Stimulated activated CD8-positive, alpha-beta memory T cell treated with anti-CD3 and anti-CD28 coated beads, Interleukin-7, amount 100 ng/mL, for 48 hours (primary cell): ENCODE results near the gene PTPRN2.

Experiments used
- DNase-seq, 2 donors: peaks; one replicate each; pipeline ENCODE4 v3.0.0-alpha.2; 2020; ENCODE audit warnings: low read depth in 1 of 2; ENCODE audit errors: extremely low read depth in 1 of 2

The PTPRN2 gene

DNA sequence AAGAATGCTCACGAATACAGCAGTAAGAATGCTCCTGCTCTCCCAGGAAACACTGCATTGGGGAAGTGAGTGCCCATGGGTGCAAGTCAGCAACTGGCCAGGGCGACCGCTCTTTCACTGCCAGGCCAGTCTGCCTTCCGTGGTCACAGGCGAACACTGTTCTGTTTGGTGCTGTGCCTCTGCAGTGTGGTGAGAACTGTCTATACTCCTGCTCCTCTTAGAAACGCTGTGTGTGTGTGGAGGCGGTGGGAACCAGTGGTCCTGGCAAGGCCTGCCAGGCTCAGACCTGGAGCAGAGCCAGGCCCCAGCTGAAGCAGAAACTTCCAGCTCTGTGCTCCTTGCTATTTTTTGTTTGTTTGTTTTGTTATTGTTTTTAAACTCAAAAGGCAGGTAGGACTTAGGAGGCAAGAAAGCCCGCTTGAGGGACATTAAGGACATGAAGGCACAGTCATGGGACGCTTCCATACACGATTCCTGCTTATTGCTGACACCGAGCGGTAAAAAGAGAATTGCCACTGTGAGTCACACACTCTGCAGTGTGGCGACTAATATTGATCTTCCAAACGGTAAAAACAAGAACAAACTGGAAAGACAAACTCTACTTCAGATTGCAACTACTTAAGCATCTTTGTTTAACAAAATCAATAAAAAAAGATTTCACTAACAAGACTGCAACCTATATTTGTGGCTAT lies 820.0 kb downstream of the PTPRN2 start:
- DNase-seq, result no peak

DNA sequence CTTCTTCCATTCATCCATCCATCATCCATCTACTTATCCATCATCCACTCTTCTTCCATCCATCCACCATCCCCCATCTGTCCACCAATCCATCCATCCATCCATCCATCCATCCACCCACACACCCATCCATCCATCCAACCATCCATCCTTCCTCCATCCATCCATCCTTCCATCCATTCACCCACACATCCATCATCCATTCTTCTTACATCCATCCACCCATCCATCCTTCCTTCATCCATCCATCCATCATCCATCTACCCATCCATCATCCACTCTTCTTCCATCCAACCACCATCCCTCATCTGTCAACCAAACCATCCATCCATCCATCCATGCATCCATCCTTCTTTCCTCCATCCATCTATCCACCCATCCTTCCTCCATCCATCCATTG lies 821.5 kb downstream of the PTPRN2 start:
- no peak for DNase-seq

DNA sequence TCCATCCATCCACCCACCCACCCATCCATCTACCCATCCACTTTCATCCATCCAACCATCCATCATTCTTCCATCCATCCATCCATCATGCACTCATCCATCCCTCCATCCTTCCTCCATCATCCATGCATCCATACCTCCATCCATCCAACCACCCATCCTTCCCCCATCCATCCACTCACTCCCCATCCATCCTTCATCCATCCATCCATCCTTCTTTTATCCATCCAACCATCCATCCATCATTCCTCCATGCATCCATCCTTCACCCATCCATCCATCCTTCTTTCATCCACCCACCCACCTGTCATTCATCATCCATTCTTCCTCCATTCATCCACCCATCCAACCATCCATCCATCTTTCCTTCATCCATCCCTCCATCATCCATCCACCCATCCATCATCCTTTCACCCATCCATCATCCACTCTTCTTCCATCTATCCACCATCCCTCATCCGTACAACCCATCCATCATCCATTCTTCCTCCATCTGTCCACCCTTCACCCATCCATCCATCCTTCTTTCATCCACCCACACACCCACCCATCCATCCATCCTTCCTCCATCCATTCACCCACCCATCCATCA lies 822.6 kb downstream of the PTPRN2 start:
- DNase-seq, result no peak

DNA sequence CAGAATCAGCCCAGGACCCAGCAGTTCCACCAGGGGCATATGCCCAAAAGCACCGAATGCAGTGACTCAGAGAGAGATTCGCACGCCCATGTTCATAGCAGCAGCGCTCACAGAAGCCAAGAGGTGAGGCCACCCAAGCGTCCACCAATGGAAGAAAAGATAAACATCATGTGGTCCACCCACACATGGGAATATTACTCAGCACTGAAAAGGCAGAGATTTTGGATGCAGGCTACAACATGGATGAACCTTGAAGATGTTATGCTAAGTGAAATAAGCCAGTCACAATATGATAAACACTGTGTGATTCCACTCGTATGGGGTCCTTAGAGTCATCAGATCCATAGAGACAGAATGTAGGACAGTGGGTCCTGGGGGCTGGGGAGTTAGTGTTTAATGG lies 823.4 kb downstream of the PTPRN2 start:
- no peak for DNase-seq

DNA sequence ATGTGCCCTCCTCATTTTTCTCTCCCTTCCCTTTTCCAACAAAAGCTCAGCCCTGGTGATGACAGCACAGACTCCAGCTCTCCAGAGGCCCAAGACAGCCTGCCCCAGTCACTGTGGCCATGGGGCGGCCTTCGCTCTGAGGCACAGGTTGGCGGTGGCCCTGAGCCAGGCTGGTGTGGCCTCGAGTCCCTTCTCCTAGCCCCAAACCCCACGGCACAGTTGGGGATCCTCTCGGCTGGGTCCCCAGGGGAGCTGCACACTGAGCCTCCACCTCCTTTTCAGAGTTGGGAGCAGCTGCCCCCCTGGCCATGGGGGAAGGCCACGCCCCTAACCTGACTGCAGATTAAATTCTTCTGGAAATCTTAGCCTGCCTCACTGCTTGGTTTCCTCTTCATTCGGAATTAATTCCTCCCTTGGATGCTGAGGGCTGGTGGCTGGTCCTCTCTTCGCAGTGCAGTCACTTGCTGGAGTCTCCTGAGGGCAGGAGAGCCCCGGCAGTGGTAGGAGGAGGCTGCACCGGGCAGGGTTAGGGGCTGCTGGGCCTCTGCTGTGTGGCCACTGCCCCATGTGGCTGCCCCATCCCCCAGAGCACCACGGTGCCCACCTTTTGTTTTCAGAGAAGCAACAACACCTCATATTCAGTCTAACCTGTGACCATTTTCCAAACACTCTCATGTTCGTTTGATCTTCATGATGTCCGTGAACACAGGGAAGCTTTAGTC lies 824.2 kb downstream of the PTPRN2 start:
- DNase-seq, result no peak

DNA sequence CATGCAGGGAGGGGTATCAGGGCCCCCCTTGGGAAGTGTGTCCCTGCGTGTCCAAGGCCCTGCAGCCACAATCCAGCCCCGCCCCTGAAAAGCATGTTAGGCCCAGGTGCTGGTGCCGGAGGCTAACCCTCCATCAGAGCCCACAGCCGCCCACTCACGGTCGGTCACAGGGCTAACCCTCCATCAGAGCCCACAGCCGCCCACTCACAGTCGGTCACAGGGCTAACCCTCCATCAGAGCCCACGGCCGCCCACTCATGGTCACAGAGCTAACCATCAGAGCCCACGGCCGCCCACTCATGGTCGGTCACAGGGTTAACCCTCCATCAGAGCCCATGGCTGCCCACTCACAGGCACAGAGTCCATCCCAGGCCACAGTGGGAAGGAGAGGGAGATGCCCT lies 824.8 kb downstream of the PTPRN2 start:
- DNase-seq, result no peak

DNA sequence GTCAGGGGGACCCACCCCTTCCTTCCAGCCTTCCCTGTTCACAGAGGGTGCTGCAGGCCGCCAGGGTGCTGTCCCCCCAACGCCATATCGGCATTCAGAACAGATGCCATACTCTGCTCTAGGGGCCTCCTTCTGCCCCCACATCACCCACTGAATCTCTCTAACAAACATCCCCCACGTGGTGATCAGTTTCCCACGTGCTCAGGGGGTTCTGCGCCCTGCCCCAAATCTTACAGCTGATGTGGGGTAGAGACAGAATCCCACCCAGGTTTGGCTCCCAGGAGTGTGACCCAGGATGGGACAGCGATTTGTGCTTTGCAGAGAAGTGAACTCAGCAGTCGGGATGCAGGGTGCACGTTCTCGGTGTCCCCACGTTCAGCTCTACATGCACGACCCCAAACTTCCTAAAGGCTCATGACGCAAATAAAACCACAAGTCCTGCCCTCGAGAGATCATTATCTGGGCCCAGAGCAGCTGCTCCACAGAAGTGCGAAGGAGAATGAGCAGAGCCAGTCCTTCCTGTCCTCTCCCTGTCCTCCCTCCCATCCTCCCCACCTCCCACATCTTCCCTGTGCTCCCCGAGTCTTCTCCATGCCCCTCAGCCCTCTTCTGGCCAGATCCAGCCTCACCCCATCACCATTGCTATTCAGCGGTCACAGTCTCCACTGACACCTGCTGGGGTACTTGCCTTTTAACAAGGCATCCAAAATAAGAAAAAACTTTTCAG lies 827.5 kb downstream of the PTPRN2 start:
- DNase-seq, result no peak

DNA sequence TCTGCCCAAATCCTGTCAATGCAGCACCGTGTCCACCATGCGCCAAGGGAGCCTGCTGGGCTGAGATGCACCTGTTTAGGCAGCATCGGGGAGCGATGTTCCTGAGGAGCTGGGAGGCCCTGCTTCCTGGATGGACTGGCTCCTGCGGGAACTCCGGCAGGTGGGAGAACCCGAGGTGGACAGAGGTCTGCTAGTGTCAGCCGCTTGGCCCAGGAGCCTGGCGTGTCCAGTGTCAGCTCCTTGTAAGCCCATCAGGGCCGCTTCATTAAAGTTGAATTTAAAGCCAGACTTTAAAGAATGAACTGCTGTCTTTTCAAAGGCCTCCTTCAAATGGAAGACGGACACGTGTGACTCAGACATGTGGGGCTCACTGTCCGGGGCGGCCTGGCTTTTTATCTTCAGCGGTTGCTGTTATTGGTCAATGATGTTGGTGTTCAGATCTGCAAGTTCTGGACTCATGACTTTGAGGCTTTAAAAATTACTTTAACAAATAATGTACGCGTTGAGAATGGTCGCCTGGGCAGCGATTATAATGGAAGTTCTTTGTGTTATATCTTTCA lies 828.3 kb downstream of the PTPRN2 start:
- DNase-seq, result no peak

DNA sequence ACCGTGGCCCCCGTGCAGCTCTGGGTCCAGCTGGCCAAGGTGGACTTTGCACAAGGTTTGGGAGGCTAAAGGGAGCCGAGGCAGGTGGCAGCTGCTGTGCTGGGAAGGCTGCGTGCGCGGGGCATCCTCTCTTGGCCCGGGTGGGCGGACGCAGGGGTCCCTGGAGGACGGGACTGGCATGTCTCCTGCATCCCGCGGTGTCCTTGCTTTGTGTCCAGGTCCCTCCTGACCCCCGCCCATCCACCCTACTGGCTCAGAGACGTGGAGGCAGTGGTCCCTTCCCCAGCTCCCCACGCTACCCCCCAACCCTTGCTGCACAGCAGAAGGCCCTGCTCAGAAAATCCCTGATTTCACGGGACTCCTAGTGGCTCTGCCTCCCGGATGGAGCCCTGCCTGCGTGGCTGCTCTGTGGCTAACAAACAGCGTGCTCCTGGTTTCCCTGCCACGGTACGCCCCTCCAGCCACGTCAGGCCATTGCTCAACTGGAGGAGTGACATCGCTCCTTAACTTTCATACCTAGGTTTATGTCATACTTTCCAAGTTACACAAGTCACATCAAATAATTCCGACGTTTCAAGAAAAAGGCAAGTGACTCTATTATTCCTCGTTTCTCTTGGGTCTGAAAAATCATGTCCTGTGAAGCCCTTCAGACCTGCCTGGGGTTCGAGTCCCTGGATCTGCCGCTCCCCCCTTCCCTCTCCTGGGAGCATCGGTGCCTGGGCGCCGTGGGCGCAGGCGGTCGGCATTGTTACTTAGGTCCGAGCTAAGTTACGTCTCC lies 829.0 kb downstream of the PTPRN2 start:
- no peak for DNase-seq

DNA sequence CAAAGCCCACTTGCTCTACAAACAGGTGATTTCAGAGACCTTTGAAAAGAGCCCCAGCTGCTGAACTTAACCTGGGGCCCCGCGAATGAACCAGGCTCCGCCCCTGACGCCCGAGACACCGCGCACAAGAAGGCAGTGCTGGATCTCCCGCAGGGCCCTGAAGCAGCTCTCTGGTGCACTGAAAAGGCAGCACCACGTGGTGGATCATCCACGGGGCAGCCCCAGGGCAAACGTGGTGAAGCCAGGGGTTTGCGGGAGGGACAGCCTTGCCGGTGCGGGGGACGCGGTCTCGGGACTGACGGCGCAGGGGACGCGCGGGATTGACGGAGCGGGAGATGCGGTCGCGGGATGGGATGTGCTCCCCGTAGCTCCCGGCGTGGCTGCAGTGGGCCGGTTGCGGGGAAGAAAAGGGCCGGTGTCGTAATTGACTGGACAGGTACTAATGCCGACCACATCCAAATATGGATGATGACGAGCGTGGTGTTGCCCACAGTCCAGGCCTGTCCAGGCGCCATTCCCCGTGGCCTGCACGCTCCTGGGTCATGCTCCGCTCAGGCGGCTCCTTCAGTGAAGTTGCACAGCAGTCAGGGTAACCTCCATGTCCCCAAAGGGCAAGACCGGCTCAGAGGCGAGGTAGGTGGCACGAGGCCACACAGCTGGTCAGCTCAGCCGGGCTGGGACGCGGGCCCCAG lies 829.7 kb downstream of the PTPRN2 start:
- no peak for DNase-seq

DNA sequence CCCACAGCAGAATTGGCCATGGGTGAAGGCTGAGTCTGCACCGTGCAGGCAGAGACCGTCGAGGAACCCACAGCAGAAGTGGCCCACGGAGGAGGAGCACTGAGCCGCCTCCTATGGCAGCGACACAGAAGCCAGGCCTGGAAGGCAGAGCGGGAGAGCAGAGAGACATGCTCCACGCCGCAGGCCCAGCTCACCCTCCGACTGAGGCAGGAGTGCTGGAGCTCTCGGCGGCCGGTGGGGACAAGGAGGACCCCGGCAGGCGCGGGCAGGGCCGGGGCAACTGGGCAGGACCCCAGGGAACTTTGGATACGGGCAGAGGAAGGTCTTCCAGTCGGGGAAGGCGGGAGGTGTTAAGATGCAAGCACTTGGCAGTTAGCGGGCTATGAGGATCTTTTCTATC lies 830.4 kb downstream of the PTPRN2 start:
- no peak for DNase-seq

DNA sequence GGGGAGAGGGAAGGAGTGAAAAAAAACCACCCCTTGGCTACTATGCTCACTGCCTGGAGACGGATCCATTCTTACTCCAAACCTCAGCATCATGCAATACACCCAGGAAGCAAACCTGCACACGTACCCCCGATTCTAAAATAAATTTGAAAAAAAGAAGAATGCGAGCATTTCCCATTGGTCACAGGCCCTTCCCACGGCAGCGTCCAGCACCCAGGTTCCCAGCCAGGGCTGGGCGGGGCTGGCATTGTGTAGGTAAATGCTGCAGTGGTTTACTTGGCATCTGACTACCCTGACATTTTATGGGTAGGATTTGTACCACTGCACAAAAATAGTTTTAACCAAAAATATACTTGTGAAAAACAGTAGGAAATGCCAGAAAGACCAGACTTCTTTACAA lies 831.9 kb downstream of the PTPRN2 start:
- DNase-seq, result no peak

DNA sequence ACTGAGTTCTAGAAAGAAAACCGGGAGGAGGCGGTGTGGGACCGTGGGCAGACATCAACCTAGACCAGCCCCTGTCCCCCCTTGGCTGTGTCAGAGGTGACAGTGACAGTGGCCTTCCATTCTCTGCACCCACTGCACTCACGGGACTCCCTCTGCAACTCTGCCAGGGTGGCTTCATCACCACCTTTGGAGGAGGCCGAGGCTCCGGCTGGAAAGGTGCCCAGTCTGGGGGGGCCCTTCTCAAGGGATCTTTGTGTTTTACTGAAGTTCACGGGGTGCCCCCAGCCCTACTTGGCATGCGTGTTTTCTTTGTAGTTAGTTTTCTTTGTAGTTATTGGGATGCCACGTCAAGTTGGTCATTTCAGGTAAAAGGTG lies 833.2 kb downstream of the PTPRN2 start:
- no peak for DNase-seq

DNA sequence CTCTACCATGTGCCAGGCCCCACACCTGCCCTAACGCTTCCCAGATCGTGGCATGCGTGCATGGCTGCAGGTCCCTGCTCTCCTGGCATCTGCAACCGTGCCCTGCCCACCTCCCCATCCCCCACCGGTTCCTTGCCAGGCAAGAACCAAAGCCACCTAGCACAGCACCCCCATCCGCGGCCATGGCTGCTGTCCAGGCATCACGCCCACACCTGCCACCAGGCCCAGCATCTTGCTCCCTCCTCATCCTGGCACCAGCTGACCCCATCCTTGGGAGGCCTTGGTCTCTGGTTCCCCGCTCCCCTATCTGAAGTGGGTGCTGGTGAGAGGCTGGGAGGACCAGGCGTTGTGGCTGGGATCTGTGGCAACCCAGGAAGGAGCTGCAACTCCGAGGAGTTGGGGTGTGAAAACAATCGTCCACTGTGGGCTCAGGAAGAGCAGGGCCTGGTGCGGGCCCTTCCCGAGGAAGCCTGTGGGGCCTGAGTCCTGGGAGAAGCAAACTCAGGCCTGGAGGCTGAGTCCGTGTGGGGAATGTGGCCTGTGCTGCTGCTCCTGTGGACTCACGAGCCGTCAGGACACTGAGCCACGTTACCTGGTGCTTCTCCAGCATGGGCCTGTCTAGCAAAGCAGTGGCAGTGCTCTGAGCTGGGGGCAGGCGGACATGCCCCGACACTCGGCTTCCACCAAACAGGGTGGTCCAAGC lies 833.8 kb downstream of the PTPRN2 start:
- DNase-seq, result no peak

DNA sequence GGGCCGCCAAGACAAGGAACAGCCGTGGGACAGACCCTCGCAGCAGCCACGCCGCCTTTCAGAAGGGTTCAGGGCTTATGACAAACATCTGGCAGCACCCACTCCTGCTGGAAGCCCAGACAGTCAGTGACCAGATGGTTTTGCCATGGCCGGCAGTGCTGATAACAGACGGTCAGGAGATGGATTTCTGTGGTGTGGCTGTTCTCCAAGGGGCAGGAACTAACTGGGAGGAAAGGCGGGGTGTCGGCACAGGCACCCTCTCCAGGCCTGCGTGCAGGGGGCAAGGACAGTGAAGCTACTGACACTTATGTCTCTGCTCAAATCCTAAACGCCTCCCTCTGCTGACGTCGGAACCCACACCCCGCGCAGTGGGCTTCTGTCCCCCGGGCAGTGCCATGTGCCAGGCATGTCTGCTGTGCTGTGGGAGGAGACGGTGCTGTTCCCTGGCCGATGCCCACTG lies 834.8 kb downstream of the PTPRN2 start:
- DNase-seq, result no peak

DNA sequence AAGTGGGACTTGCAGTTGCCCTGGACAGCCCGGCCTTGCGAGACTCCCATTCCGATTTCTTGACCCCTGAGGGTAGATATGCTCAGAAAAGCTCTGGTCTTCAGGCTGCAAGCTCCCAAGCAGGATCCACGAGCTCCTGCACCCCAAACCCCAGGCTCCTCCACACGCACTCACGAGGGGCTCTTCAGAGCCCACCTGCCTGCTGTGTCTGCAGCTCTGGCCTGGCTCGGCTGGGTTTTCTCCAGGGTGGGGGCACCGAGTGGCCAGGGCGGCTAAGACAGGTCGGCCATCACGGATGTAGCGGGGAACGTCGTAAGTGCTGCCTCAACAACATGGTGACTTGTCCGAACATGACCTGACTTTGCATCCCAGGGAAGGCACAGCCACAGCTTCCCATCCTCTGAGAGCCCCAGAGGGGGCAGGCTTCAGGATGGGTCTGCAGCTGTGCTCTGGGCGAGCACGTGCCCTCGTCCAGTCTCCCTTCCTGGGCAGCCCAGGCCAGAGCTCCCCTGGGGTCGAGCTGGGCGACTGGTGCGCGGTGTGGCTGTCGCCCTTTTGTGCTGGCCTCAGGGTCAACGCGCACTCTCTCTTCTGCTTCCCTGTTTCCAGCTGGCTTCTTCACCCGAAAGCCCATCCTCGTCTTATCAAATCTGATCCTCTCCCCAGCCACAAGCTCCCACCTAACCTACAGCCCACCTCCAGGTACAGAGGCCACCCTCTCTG lies 835.5 kb downstream of the PTPRN2 start:
- no peak for DNase-seq

DNA sequence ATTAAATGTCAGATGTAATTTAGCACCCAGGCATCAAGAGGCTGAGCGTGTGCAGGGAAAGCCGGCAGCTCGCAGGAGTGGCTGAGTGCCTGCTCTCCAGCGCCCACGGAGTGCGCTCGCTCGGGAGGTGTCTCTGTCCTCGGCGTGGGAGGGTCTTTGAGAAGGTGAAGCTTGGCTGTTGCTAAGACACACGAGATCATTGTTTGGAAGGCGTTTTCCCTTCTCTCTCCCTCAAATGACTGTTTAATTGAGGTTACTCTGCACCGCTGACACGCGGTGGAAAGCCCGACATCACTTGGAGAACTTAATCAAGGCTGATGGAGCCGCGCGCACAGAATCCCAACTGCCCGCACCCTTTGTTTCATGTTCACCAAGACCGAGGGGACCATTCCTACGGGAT lies 836.2 kb downstream of the PTPRN2 start:
- no peak for DNase-seq

DNA sequence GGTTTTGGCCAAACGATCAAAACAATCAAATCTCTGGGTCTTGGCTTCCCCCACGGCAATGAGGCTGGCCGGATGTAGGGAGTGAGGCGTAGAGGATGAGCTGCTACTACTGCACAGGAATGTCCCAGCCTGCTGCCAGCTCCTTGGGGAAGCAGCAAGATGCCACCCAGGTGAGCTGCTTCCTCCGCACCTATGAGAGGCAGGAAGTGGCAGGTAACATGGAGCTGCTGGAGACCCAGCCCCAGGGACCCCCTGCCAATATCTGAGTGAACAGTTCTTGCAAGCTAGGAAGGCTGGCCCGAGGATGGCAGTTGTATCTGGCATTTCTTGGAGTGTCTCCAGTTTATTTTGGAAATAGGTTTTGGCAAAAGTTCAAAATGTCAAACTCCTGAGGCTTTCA lies 837.3 kb downstream of the PTPRN2 start:
- DNase-seq, result no peak
